Measurements from ENCODE around the gene AGPAT3. TPM values are rescaled to one million over a fixed set of nuclear protein-coding genes. Genes with fewer than 3 reads are reported as not detected.

The AGPAT3 gene
- total and polyA plus RNA-seq, 10 of the 15 experiments (the other 5 are each of a cell fraction or from before 2014, with no cell fraction given) = 1.2 to 110 (median 30.8) TPM

DNA sequence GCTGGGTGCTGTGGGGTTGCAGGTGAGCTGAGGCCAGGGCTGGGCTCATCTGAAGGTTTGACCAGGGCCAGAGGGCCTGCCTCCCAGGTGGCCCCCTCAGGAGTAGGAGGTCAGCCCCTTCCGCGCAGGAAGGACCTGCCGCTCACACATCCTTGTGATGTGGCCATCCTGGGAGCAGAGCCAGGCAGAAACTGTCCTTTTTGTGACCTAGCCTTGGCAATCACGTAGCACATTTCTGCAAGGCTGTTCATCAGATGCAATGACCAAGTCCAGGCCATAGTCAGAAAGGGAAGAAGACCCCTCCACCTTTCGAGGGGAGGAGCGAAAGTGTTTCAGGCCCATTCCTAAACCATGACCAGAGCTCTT lies 91.6 kb downstream of the AGPAT3 start:
- Histone ChIP-seq H3K4me3 (no peak overlapping the region), H3K79me2 (ENCODE audit: control insufficient read depth, insufficient read depth, low read length) (peaks cover 12% of the 10 kb centered on the region), H2AFZ (ENCODE audit: control insufficient read depth, low read depth, low read length) (no peak overlapping the region), H3K36me3 (ENCODE audit: control insufficient read depth in 2 of 2, insufficient read depth in 2 of 2, low read length in 1 of 2) (peaks cover 8 to 25% of the 10 kb centered on the region in 2 experiments; a peak in 3 of 4 replicates), H4K20me1 (ENCODE audit: control insufficient read depth, insufficient read depth) (no peaks in the 10 kb centered on the region), H3K9ac (ENCODE audit: control insufficient read depth, insufficient read depth, low read length) (no peak overlapping the region), H3K27me3 (replicated peaks in 1 of 2; ENCODE audit: control insufficient read depth in 2 of 2, insufficient read depth in 2 of 2, low read length in 1 of 2) (no peaks in the 10 kb centered on the region), H3K4me1 (ENCODE audit: control insufficient read depth, insufficient read depth, low read length) (peaks cover 32% of the 10 kb centered on the region), H3K4me2 (ENCODE audit: control insufficient read depth, insufficient read depth) (no peak overlapping the region; the same call in 1 of the 2 replicates), H3K27ac (ENCODE audit: control insufficient read depth, insufficient read depth) (peak overlapping the region; percentile 41), H3K9me3 (replicated peaks; ENCODE audit: control insufficient read depth, insufficient read depth, low read length) (no peaks in the 10 kb centered on the region; the same call in 2 of the 3 replicates)
- TF ChIP-seq, protein P1, sequence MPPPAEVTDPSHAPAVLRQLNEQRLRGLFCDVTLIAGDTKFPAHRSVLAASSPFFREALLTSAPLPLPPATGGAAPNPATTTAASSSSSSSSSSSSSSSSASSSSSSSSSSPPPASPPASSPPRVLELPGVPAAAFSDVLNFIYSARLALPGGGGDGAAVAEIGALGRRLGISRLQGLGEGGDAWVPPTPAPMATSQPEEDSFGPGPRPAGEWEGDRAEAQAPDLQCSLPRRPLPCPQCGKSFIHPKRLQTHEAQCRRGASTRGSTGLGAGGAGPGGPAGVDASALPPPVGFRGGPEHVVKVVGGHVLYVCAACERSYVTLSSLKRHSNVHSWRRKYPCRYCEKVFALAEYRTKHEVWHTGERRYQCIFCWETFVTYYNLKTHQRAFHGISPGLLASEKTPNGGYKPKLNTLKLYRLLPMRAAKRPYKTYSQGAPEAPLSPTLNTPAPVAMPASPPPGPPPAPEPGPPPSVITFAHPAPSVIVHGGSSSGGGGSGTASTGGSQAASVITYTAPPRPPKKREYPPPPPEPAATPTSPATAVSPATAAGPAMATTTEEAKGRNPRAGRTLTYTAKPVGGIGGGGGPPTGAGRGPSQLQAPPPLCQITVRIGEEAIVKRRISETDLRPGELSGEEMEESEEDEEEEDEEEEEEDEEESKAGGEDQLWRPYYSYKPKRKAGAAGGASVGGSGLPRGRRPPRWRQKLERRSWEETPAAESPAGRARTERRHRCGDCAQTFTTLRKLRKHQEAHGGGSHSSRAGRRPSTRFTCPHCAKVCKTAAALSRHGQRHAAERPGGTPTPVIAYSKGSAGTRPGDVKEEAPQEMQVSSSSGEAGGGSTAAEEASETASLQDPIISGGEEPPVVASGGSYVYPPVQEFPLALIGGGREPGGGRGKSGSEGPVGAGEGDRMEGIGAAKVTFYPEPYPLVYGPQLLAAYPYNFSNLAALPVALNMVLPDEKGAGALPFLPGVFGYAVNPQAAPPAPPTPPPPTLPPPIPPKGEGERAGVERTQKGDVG (CRISPR knock-in tag; IDR thresholded peaks at IDR 0.05) = no peak
- TF ChIP-seq HDGF (IDR thresholded peaks at IDR 0.05) (no peak), ZNF207 (IDR thresholded peaks at IDR 0.05; ENCODE audit: borderline replicate concordance) (no peak)
- ChIA-PET CTCF (no interaction called here), SMC1A (ENCODE audit: uncharacterized antibody, unreplicated experiment) (no interaction called here), RAD21 (ENCODE audit: unreplicated experiment) (interaction anchor here (1.0 kb wide), 1 partner anchor 38 kb away, joined by 3 read pairs; no protein-coding TSS in a partner anchor), POLR2A (interaction anchor here (0.6 kb wide), 1 partner anchor 273 kb away, joined by 5 read pairs; no protein-coding TSS in a partner anchor)
- DNase-seq (ENCODE audit: low read depth, low spot score) (no peak), ATAC-seq (no peak), FAIRE-seq (no peak)
- no TSS peak for BruUV-seq (replicated peaks)
- intact Hi-C loops (cut with micrococcal nuclease; ENCODE audit: unreplicated experiment) (loop anchor here (1.0 kb wide), 1 partner anchor 35 kb away; no protein-coding TSS in a partner anchor), in situ Hi-C loops (cut with MboI) (no loop called here)
- 90% methylated on average over 6 of the region's 6 CpGs for WGBS (ENCODE audit: insufficient coverage, insufficient replicate concordance, low lambda C conversion rate, missing lambda C conversion rate)
